Lower leg skin (tissue), 4 donors: ENCODE measurements around the gene NEU2. TPM values are rescaled to one million over a fixed set of nuclear protein-coding genes. Genes with fewer than 3 reads are reported as not detected.
A peak's percentile ranks its signal among the peaks of the same experiment; 100 is the strongest.

Experiments used
- DNase-seq, 2 donors: peaks; one replicate each; pipeline ENCODE4 v3.0.0-alpha.2; 2019; ENCODE audit warnings: low spot score in 2 of 2
- H3K4me3 ChIP-seq: fragments of 200-600 bp; sonication (generic); 2 replicates; pipeline ENCODE4 v1.5.1; 2017; ENCODE audit warnings: mild to moderate bottlenecking, low read depth; ENCODE audit not compliant: poor library complexity, severe bottlenecking
- POLR2A ChIP-seq, 2 donors: fragments of 450-650 bp; IDR thresholded peaks; one replicate each; pipeline ENCODE4 v1.6.1; 2016 to 2017; ENCODE audit warnings: antibody characterized with exemption in 2 of 2, mild to moderate bottlenecking in 1 of 2, moderate library complexity in 1 of 2
- WGBS, 2 donors: methylation state at CpG; one replicate each; pipeline ENCODE4 v1.1.5; 2018; 5-methylcytosine and 5-hydroxymethylcytosine counted together
- intact Hi-C: fragments of 100-400 bp; cut with DNase I; formaldehyde crosslinking; loops from one replicate; pipeline ENCODE4 v1.15.0; 2023; ENCODE audit warnings: low total_unique reads
- total RNA-seq, 4 donors: library from RNA; depleted of rRNA; stranded (reverse); fragments of >200 nt; gene quantifications; one replicate each; pipeline ENCODE4 v1.1.0, GENCODE V29; 2016
- TF ChIP-seq, protein P1 (sequence below), 3 donors: fragments of 450-650 bp; IDR thresholded peaks; one replicate each; pipeline ENCODE4 v1.5.1; 2016; ENCODE audit warnings: antibody characterized with exemption in 3 of 3, mild to moderate bottlenecking in 3 of 3, moderate library complexity in 2 of 3

Gene NEU2
- total RNA-seq, 4 donors from 2014 or later, result 1.3 to 29.9 (median 14.2) TPM

DNA sequence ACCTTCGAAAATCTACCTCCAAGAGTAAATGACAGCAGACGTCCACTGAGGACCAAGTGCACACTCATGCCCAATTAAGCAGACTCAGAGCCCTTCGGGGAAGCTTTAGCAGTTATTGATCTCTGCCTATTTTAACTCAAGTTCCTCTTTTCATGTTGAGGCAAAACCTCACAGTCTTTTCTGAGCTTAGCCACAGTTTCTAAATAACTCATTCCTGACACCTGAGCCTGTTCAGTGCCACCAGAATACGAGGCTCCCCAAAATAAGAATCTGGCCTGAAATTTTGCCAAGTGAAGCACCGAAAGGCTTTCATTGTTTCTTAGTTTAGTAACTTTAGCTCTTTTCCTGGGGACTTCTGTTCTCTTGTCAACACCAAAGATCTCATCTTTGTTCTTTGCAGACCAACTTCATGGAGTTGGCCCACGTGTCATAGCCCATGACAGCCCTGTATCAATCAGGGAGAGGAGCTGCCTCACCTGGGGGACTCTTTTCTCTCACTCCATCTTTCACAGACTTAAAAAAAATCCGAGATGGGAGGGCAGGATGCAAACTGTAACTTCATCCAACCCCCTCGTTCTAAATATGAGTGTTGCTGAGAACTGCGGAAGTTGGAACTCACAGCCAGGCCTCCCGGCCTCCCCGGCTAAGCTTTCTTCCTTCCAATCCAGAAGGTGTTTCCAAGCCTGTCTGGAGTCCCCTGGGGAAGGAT, 49.9 kb downstream of the NEU2 start:
- DNase-seq, result peak in 1 of 2 donors; percentile 25
- intact Hi-C loops, result no loop called here
- 69% methylated on average over 11 of the region's 11 CpGs for WGBS, 2 donors

DNA sequence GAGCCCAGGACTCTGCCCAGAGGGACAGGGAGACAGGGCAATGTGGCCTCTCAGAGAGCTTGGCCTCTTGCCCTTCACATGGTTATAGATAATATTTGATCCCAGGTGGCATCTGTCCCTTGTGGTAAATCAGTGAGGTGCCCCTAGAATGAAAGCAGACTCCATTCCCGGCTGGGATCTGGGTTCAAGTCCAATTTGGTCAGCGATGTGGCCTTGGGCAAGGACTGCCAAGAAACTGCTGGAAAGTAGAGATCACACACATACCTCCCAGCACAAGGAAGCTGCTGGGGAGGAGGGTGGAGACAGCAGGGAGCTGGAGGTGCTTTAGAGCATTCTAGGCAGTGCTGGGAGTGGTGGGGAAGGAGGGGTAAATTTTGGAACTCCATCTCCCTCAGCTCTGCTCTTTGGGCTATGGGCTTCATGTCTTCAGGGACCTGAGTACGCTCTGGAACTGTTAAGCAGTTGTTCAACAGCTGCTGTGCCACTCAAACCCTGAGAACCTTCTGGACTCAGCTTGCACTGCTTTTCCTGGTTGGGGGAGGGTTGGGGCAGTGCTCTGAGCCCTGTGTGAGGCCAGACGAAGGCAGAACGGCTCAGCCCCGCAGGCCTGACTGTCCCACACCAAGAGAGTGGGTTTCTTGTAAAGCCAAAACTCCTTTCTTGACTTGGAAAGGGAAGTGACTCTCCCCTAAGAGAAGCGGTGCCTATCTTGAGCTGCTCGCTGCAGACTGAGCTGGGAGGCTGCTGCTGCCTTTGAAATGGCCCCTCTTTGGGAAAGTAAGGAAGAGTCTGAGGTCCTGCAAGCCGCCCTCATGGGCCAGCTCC, 50.7 kb downstream of the NEU2 start:
- DNase-seq, result peak in 1 of 2 donors; percentile 75
- intact Hi-C loops, result no loop called here
- WGBS, 2 donors, result 71 to 82% methylated on average over 9 of the region's 9 CpGs
- H3K4me3 ChIP-seq, result no peak overlapping the region
- TF ChIP-seq, protein P1, sequence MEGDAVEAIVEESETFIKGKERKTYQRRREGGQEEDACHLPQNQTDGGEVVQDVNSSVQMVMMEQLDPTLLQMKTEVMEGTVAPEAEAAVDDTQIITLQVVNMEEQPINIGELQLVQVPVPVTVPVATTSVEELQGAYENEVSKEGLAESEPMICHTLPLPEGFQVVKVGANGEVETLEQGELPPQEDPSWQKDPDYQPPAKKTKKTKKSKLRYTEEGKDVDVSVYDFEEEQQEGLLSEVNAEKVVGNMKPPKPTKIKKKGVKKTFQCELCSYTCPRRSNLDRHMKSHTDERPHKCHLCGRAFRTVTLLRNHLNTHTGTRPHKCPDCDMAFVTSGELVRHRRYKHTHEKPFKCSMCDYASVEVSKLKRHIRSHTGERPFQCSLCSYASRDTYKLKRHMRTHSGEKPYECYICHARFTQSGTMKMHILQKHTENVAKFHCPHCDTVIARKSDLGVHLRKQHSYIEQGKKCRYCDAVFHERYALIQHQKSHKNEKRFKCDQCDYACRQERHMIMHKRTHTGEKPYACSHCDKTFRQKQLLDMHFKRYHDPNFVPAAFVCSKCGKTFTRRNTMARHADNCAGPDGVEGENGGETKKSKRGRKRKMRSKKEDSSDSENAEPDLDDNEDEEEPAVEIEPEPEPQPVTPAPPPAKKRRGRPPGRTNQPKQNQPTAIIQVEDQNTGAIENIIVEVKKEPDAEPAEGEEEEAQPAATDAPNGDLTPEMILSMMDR (IDR thresholded peaks at IDR 0.05), result no peak
- TF ChIP-seq POLR2A (IDR thresholded peaks at IDR 0.05), result no peak

More for the DNA sequence above, 49.9 kb downstream of the NEU2 start:
- TF ChIP-seq POLR2A (IDR thresholded peaks at IDR 0.05), result no peak
- TF ChIP-seq, protein P1 (IDR thresholded peaks at IDR 0.05), result no peak
- no peak overlapping the region for H3K4me3 ChIP-seq

DNA sequence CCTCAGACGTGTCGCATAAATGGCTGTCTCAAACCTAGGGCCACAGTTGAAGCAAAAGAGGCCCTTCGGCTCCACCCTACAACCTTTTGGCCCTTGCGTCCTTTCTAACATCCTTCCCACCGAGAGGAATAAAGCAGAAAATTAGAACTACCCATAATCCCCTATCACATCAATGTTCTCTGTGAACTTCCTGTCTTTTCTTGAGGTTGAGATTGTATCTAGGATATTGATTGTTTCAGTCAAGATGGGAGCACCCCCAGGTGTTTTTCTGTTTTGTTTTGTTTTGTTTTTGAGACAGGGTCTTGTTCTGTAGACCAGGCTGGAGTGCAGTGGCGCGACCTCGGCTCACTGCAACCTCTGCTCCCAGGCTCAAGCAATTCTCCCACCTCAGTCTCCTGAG, 51.3 kb downstream of the NEU2 start:
- intact Hi-C loops, result no loop called here
- H3K4me3 ChIP-seq, result no peak overlapping the region
- TF ChIP-seq POLR2A (IDR thresholded peaks at IDR 0.05), result no peak
- TF ChIP-seq, protein P1 (IDR thresholded peaks at IDR 0.05), result no peak
- DNase-seq, result no peak
- WGBS, 2 donors, result 87 to 88% methylated on average over 8 of the region's 8 CpGs

DNA sequence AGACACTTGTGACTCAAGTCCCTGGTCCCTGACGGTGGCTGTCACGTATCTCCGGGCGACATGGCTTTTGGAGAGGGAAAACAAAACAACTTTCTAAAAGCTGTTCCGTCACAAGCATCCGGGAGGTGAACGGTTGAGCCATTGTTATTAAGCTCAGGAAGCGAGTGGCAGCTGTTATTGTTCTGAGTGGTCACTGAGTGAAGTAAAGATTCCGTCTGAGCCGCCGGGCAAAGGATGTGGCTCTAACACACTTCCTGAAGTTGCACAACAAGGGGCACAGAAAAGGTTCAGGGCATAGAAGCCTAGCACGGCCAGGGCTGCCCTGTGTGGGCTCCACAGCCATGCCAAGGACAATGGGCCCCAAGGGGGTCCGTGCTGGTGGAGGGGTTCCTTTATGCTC, 52.0 kb downstream of the NEU2 start:
- DNase-seq, result peak; percentile 68 to 90
- intact Hi-C loops, result no loop called here

More for the DNA sequence above, 52.0 kb downstream of the NEU2 start:
- no peak overlapping the region for H3K4me3 ChIP-seq
- no peak for TF ChIP-seq POLR2A (IDR thresholded peaks at IDR 0.05)
- TF ChIP-seq, protein P1 (IDR thresholded peaks at IDR 0.05), result no peak
- 74 to 78% methylated on average over 13 of the region's 13 CpGs for WGBS, 2 donors

Other genes starting within 250 kb of the NEU2 start
- gene SNORC, start 162.4 kb upstream of the NEU2 start, total RNA-seq, result 10 to 100 TPM in 3 of 4 donors, 1 to 10 TPM in 1; 2.5 to 27.2 (median 14.1) TPM
- gene NGEF, start 19.4 kb upstream of the NEU2 start, total RNA-seq, result 10 to 100 TPM; 15.7 to 30.3 (median 17.9) TPM
- gene INPP5D, start 27.7 kb downstream of the NEU2 start, total RNA-seq, result 10 to 100 TPM in 3 of 4 donors, 1 to 10 TPM in 1; 8.6 to 15.0 (median 13.0) TPM
- gene ATG16L1, start 219.0 kb downstream of the NEU2 start, total RNA-seq, result 10 to 100 TPM; 38.9 to 56.9 (median 40.4) TPM